WTC11 (cell line): Measurements from ENCODE around the gene TEX36. TPM values are rescaled to one million over a fixed set of nuclear protein-coding genes. Genes with fewer than 3 reads are reported as not detected.

ENCODE experiments used
- ATAC-seq: fragments of 200-7000 bp; cut with Tn5 transposase; 2 replicates; pipeline ENCODE4 v1.10.0; 2021; ENCODE audit warnings: mild to moderate bottlenecking, moderate library complexity
- CTCF ChIA-PET: fragments of 300-600 bp; sonication (Branson Sonifier 250); formaldehyde crosslinking; loops from one replicate; lab custom pipeline; 2021; ENCODE audit warnings: antibody characterized with exemption; lab: Charles Lee
- POLR2A ChIA-PET: fragments of 350-600 bp; sonication (Branson Sonifier 250); formaldehyde crosslinking; loops from one replicate; lab custom pipeline; 2021; ENCODE audit warnings: antibody characterized with exemption; lab: Charles Lee
- DNase-seq: peaks from one replicate; pipeline ENCODE4 v3.0.0; 2021; ENCODE audit warnings: low spot score
- H3K27ac Mint-ChIP-seq: 2 replicates; pipeline ENCODE4 v1.8.0; 2021; ENCODE audit warnings: mixed read lengths
- H3K27me3 Mint-ChIP-seq: 2 replicates; pipeline ENCODE4 v1.8.0; 2021; ENCODE audit warnings: low read depth, mild to moderate bottlenecking, moderate library complexity, mixed read lengths
- H3K36me3 Mint-ChIP-seq: 2 replicates; pipeline ENCODE4 v1.8.0; 2021; ENCODE audit warnings: mixed read lengths
- H3K4me1 Mint-ChIP-seq: 2 replicates; pipeline ENCODE4 v1.8.0; 2022; ENCODE audit warnings: mixed read lengths
- H3K4me3 Mint-ChIP-seq: 2 replicates; pipeline ENCODE4 v1.8.0; 2021; ENCODE audit warnings: mild to moderate bottlenecking, moderate library complexity, mixed read lengths
- H3K9me3 Mint-ChIP-seq: 2 replicates; pipeline ENCODE4 v1.8.0; 2021; ENCODE audit warnings: mixed read lengths
- ARID4B ChIP-seq: sonication (generic); formaldehyde crosslinking; IDR thresholded peaks from 2 replicates; pipeline ENCODE4 v1.8.0; 2023; ENCODE audit warnings: missing genetic modification reagents, mild to moderate bottlenecking, borderline replicate concordance
- CREM ChIP-seq: sonication (generic); formaldehyde crosslinking; IDR thresholded peaks from 2 replicates; pipeline ENCODE4 v1.8.1; 2022; ENCODE audit warnings: mild to moderate bottlenecking, missing genetic modification reagents, moderate library complexity
- EMX1 ChIP-seq: fragments of 250-450 bp; sonication (Bioruptor Pico); IDR thresholded peaks from 2 replicates; pipeline ENCODE4 v1.8.0; 2021; ENCODE audit warnings: mild to moderate bottlenecking
- ESRRA ChIP-seq: sonication (generic); formaldehyde crosslinking; IDR thresholded peaks from 2 replicates; pipeline ENCODE4 v1.8.1; 2022; ENCODE audit warnings: mild to moderate bottlenecking, missing genetic modification reagents, borderline replicate concordance
- ETV6 ChIP-seq: sonication (generic); formaldehyde crosslinking; IDR thresholded peaks from 2 replicates; pipeline ENCODE4 v1.8.1; 2022; ENCODE audit warnings: mild to moderate bottlenecking, missing genetic modification reagents
- FOXP1 ChIP-seq: sonication (generic); formaldehyde crosslinking; IDR thresholded peaks from 2 replicates; pipeline ENCODE4 v1.8.0; 2022; ENCODE audit warnings: missing genetic modification reagents, mild to moderate bottlenecking, moderate library complexity, borderline replicate concordance
- GRHL2 ChIP-seq: fragments of 250-450 bp; sonication (Bioruptor Pico); IDR thresholded peaks from 2 replicates; pipeline ENCODE4 v1.8.0; 2022; ENCODE audit warnings: mild to moderate bottlenecking, moderate library complexity; ENCODE audit not compliant: insufficient replicate concordance, severe bottlenecking
- IRF1 ChIP-seq: sonication (generic); formaldehyde crosslinking; IDR thresholded peaks from 2 replicates; pipeline ENCODE4 v1.8.0; 2023; ENCODE audit warnings: missing genetic modification reagents
- JAZF1 ChIP-seq: fragments of 250-450 bp; sonication (Bioruptor Pico); IDR thresholded peaks from 2 replicates; pipeline ENCODE4 v1.9.0; 2021; ENCODE audit warnings: moderate library complexity, mild to moderate bottlenecking, inconsistent platforms
- SOX15 ChIP-seq: fragments of 250-450 bp; sonication (Bioruptor Pico); IDR thresholded peaks from 2 replicates; pipeline ENCODE4 v1.9.0; 2021; ENCODE audit warnings: mild to moderate bottlenecking
- USF1 ChIP-seq: sonication (generic); formaldehyde crosslinking; IDR thresholded peaks from 2 replicates; pipeline ENCODE4 v1.8.0; 2022; ENCODE audit warnings: mild to moderate bottlenecking, missing genetic modification reagents
- USF2 ChIP-seq: sonication (generic); formaldehyde crosslinking; IDR thresholded peaks from 2 replicates; pipeline ENCODE4 v1.8.1; 2023; ENCODE audit warnings: mild to moderate bottlenecking, missing genetic modification reagents, moderate library complexity
- ZNF232 ChIP-seq: sonication (generic); formaldehyde crosslinking; IDR thresholded peaks from 2 replicates; pipeline ENCODE4 v1.8.0; 2022; ENCODE audit warnings: mild to moderate bottlenecking, missing genetic modification reagents
- ZNF317 ChIP-seq: sonication (generic); formaldehyde crosslinking; IDR thresholded peaks from 2 replicates; pipeline ENCODE4 v1.8.1; 2023; ENCODE audit warnings: low read depth, mild to moderate bottlenecking, moderate library complexity, missing genetic modification reagents, borderline replicate concordance
- ZNF416 ChIP-seq: fragments of 250-450 bp; sonication (Bioruptor Pico); IDR thresholded peaks from 2 replicates; pipeline ENCODE4 v1.9.0; 2021; ENCODE audit warnings: mild to moderate bottlenecking, inconsistent platforms
- ZSCAN18 ChIP-seq: fragments of 250-450 bp; sonication (Bioruptor Pico); IDR thresholded peaks from 2 replicates; pipeline ENCODE4 v2.1.2; 2022; ENCODE audit warnings: mild to moderate bottlenecking, moderate library complexity
- total RNA-seq: library from RNA; stranded (reverse); gene quantifications from 3 replicates; pipeline ENCODE4 v1.2.3, GENCODE V29; 2021
- TF ChIP-seq, protein P1 (sequence below): sonication (generic); formaldehyde crosslinking; IDR thresholded peaks from 2 replicates; pipeline ENCODE4 v1.8.0; 2022; ENCODE audit warnings: mild to moderate bottlenecking, missing genetic modification reagents

TEX36 gene
- total RNA-seq, 1 experiment from 2014 or later, result not detected

- POLR2A ChIA-PET, result no interaction called here
- peak; percentile 60 for ATAC-seq
- CTCF ChIA-PET, result interaction anchor here (2.2 kb wide), 1 partner anchor 179 kb away, joined by 6 read pairs; no protein-coding TSS in a partner anchor
- Mint-ChIP-seq H3K36me3 (no peaks in the 10 kb centered on the region), H3K9me3 (peaks cover 10% of the 10 kb centered on the region), H3K27me3 (no peaks in the 10 kb centered on the region; the same call in none of the 2 replicates), H3K4me3 (no peak overlapping the region), H3K4me1 (peaks cover 15% of the 10 kb centered on the region), H3K27ac (peak overlapping the region; percentile 53; the same call in 1 of the 2 replicates)
- TF ChIP-seq ETV6 (CRISPR knock-in tag), result 0 out of 2 replicates have a peak, but pooled peaks have one; percentile 32
- no peak for TF ChIP-seq ZNF416
- no peak for DNase-seq
Measured at GRCh38 chr10:125626671-125627070, 56.3 kb downstream of the TEX36 start.

GRCh38 chr10:125625586-125625985 lies 57.4 kb downstream of the TEX36 start:
- Mint-ChIP-seq H3K9me3 (peaks cover 20% of the 10 kb centered on the region), H3K4me1 (peaks cover 14% of the 10 kb centered on the region), H3K27ac (no peak overlapping the region), H3K4me3 (no peak overlapping the region), H3K36me3 (no peaks in the 10 kb centered on the region)
- no peak for ATAC-seq
- no peak for DNase-seq
- POLR2A ChIA-PET, result no interaction called here
- TF ChIP-seq ZSCAN18 (CRISPR knock-in tag) (no peak), IRF1 (CRISPR knock-in tag) (no peak), EMX1 (CRISPR knock-in tag) (no peak), FOXP1 (CRISPR knock-in tag) (no peak), USF2 (CRISPR knock-in tag) (no peak), CREM (CRISPR knock-in tag) (no peak), ETV6 (CRISPR knock-in tag) (no peak), ZNF232 (CRISPR knock-in tag) (no peak), USF1 (CRISPR knock-in tag) (no peak), JAZF1 (CRISPR knock-in tag) (no peak), SOX15 (CRISPR knock-in tag) (no peak), GRHL2 (CRISPR knock-in tag) (no peak), ESRRA (CRISPR knock-in tag) (no peak)
- TF ChIP-seq, protein P1, sequence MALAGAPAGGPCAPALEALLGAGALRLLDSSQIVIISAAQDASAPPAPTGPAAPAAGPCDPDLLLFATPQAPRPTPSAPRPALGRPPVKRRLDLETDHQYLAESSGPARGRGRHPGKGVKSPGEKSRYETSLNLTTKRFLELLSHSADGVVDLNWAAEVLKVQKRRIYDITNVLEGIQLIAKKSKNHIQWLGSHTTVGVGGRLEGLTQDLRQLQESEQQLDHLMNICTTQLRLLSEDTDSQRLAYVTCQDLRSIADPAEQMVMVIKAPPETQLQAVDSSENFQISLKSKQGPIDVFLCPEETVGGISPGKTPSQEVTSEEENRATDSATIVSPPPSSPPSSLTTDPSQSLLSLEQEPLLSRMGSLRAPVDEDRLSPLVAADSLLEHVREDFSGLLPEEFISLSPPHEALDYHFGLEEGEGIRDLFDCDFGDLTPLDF, result no peak
- TF ChIP-seq, all 79 proteins: peak for 0
- CTCF ChIA-PET, result no interaction called here
- H3K27me3 Mint-ChIP-seq, result no peaks in the 10 kb centered on the region; the same call in 1 of the 2 replicates

GRCh38 chr10:125624800-125625199 lies 58.2 kb downstream of the TEX36 start:
- ATAC-seq, result no peak
- POLR2A ChIA-PET, result interaction anchor here (0.5 kb wide), 1 partner anchor 231 kb away, joined by 4 read pairs; no protein-coding TSS in a partner anchor
- Mint-ChIP-seq H3K27me3 (no peaks in the 10 kb centered on the region; the same call in 1 of the 2 replicates), H3K27ac (no peak overlapping the region), H3K4me1 (peaks cover 11% of the 10 kb centered on the region), H3K9me3 (peaks cover 24% of the 10 kb centered on the region)
- TF ChIP-seq ARID4B (CRISPR knock-in tag) (no peak), ZNF317 (no peak)
- TF ChIP-seq, all 79 proteins: peak for 0
- H3K4me3 Mint-ChIP-seq, result no peak overlapping the region
- H3K36me3 Mint-ChIP-seq, result no peaks in the 10 kb centered on the region
- CTCF ChIA-PET, result no interaction called here
- DNase-seq, result no peak
